Keratinocyte (primary cell): ENCODE results near the gene PCYT1B. TPM values are rescaled to one million over a fixed set of nuclear protein-coding genes. Genes with fewer than 3 reads are reported as not detected.
"Not testable (repeated sequence)": the region's sequence is repeated elsewhere in the genome, so short reads cannot be mapped to it uniquely, and the experiment has no call there.

ENCODE experiments used
- DNase-seq: peaks from one replicate; pipeline ENCODE4 v3.0.0-alpha.2; 2011; ENCODE audit warnings: low read depth, missing footprints, low spot score
- FAIRE-seq: peaks from 2 replicates; lab custom pipeline; 2011; peaks lifted over from hg19 to GRCh38; lab: Jason Lieb, UNC
- H2AFZ ChIP-seq: 2 replicates; pipeline ENCODE4 v1.6.0; 2012; ENCODE audit warnings: low read length, control low read depth, inconsistent platforms; ENCODE audit not compliant: control insufficient read depth
- H3K27ac ChIP-seq: 2 replicates; pipeline ENCODE4 v1.5.1; 2011; ENCODE audit warnings: low read length; ENCODE audit not compliant: control insufficient read depth, insufficient read depth
- H3K27me3 ChIP-seq: 3 replicates; pipeline ENCODE4 v1.6.0; 2011; ENCODE audit warnings: low read length; ENCODE audit not compliant: control insufficient read depth, insufficient read depth; ENCODE audit errors: extremely low read depth
- H3K36me3 ChIP-seq, 2 experiments: 2 replicates in 1 of 2; 3 replicates in 1 of 2; pipeline ENCODE4 v1.5.1; 2011; ENCODE audit warnings: low read length in 2 of 2, mild to moderate bottlenecking in 1 of 2; ENCODE audit not compliant: control insufficient read depth in 2 of 2, insufficient read depth in 2 of 2; ENCODE audit errors: extremely low read depth in 1 of 2
- H3K4me1 ChIP-seq: 3 replicates; pipeline ENCODE4 v1.5.1; 2011; ENCODE audit warnings: low read length; ENCODE audit not compliant: control insufficient read depth, insufficient read depth; ENCODE audit errors: extremely low read depth
- H3K4me2 ChIP-seq: 3 replicates; pipeline ENCODE4 v1.6.0; 2011; ENCODE audit warnings: low read depth, low read length; ENCODE audit not compliant: control insufficient read depth, insufficient read depth; ENCODE audit errors: extremely low read depth
- H3K4me3 ChIP-seq, 3 experiments: fragments of 200-600 bp in 1 of 3; sonication (generic) in 1 of 3; 2 replicates in 2 of 3; 3 replicates in 1 of 3; pipeline ENCODE4 v1.5.1; 2011 to 2016; ENCODE audit warnings: low read length in 3 of 3, mild to moderate bottlenecking in 3 of 3, control low read depth in 2 of 3, inconsistent platforms in 1 of 3, low read depth in 1 of 3, mixed read lengths in 1 of 3, mixed run types in 1 of 3, moderate library complexity in 1 of 3; ENCODE audit not compliant: control insufficient read depth in 2 of 3, insufficient read depth in 2 of 3; ENCODE audit errors: extremely low read depth in 1 of 3
- H3K79me2 ChIP-seq: 2 replicates; pipeline ENCODE4 v1.6.0; 2012; ENCODE audit warnings: low read length; ENCODE audit not compliant: control insufficient read depth, insufficient read depth
- H3K9ac ChIP-seq: 3 replicates; pipeline ENCODE4 v1.6.0; 2011; ENCODE audit warnings: low read length; ENCODE audit not compliant: control insufficient read depth, insufficient read depth; ENCODE audit errors: extremely low read depth
- H3K9me1 ChIP-seq: 3 replicates; pipeline ENCODE4 v1.6.0; 2011; ENCODE audit warnings: low read length; ENCODE audit not compliant: control insufficient read depth, insufficient read depth; ENCODE audit errors: extremely low read depth
- H3K9me3 ChIP-seq: 2 replicates; pipeline ENCODE4 v1.5.1; 2012; ENCODE audit warnings: low read depth, low read length; ENCODE audit not compliant: control insufficient read depth
- H4K20me1 ChIP-seq: 3 replicates; pipeline ENCODE4 v1.6.0; 2011; ENCODE audit warnings: low read length; ENCODE audit not compliant: control insufficient read depth, insufficient read depth; ENCODE audit errors: extremely low read depth
- EZH2 ChIP-seq: IDR thresholded peaks from one replicate; pipeline ENCODE4 v1.6.1; 2012; ENCODE audit warnings: inconsistent platforms, mild to moderate bottlenecking, low read length, moderate library complexity
- dilution Hi-C: fragments of 300-500 bp; cut with MboI; formaldehyde crosslinking; loops from one replicate; pipeline ENCODE4 v1.7.0; 2020; ENCODE audit warnings: low sequenced_read_pairs; ENCODE audit not compliant: extremely low pct_ligation_motif_present
- polyA plus RNA-seq, 5 experiments: library from polyadenylated mRNA; depleted of rRNA in 3 of 5; stranded (reverse) in 3 of 5; stranded (forward) in 1 of 5; unstranded in 1 of 5; fragments of >200 nt; gene quantifications; 1 replicate in 1 of 5; 2 replicates in 3 of 5; 3 replicates in 1 of 5; pipeline versions ENCODE4 v1.2.1 to v1.2.3, GENCODE V29; 2011 to 2012; ENCODE audit warnings: missing spikeins in 2 of 5, low read depth in 1 of 5, low replicate concordance in 1 of 5
- TF ChIP-seq, protein P1 (sequence below), 3 experiments: IDR thresholded peaks in 1 of 3; conservative IDR thresholded peaks in 1 of 3; optimal IDR thresholded peaks in 1 of 3; 2 replicates in 2 of 3; 3 replicates in 1 of 3; pipeline versions ENCODE3 to v1.5.1; 2011; ENCODE audit warnings: low read length in 3 of 3, mild to moderate bottlenecking in 3 of 3, moderate library complexity in 2 of 3, control low read depth in 1 of 3, inconsistent platforms in 1 of 3; ENCODE audit not compliant: insufficient read depth in 2 of 3; ENCODE audit errors: extremely low read depth in 1 of 3

The PCYT1B gene
- polyA plus RNA-seq, 1 donor (not counting 4 experiments of a cell fraction or from before 2014, with no cell fraction given) = 3.7 TPM

DNA sequence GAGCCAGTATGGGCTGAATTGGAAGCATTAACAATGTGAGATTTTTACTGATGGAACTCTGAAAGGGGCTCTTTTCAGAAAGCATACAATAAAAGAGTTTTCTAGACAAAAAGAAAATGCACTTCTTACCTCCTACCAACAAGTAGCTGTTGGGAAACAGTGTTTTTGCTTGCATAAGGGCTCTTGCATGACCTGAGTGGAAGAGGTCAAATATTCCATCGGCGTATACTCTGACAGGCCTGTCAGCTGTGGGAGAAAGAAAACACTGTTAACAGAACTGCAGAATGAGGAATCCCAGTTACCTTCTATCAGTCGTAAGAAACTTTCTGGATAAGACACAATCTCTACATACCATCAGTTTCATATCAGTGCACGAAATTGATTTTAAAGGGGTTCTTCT is 39.5 kb downstream of the PCYT1B start:
- H3K9ac ChIP-seq = no peak overlapping the region
- H4K20me1 ChIP-seq = no peaks in the 10 kb centered on the region
- no peak for DNase-seq
- TF ChIP-seq, protein P1, sequence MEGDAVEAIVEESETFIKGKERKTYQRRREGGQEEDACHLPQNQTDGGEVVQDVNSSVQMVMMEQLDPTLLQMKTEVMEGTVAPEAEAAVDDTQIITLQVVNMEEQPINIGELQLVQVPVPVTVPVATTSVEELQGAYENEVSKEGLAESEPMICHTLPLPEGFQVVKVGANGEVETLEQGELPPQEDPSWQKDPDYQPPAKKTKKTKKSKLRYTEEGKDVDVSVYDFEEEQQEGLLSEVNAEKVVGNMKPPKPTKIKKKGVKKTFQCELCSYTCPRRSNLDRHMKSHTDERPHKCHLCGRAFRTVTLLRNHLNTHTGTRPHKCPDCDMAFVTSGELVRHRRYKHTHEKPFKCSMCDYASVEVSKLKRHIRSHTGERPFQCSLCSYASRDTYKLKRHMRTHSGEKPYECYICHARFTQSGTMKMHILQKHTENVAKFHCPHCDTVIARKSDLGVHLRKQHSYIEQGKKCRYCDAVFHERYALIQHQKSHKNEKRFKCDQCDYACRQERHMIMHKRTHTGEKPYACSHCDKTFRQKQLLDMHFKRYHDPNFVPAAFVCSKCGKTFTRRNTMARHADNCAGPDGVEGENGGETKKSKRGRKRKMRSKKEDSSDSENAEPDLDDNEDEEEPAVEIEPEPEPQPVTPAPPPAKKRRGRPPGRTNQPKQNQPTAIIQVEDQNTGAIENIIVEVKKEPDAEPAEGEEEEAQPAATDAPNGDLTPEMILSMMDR (optimal IDR thresholded peaks at IDR 0.05 in 1 of 3, IDR thresholded peaks at IDR 0.05 in 1 of 3, conservative IDR thresholded peaks at IDR 0.05 in 1 of 3; ENCODE audit: extremely low read depth in 1 of 3, insufficient read depth in 2 of 3, low read length in 3 of 3) = no peak
- no peak overlapping the region for H3K4me3 ChIP-seq
- no peak overlapping the region for H3K4me2 ChIP-seq
- dilution Hi-C loops = no loop called here
- H3K9me3 ChIP-seq = no peaks in the 10 kb centered on the region
- no peak overlapping the region for H2AFZ ChIP-seq
- no peaks in the 10 kb centered on the region for H3K9me1 ChIP-seq
- no peaks in the 10 kb centered on the region for H3K79me2 ChIP-seq
- no peak overlapping the region for H3K27ac ChIP-seq
- H3K36me3 ChIP-seq = no peaks in the 10 kb centered on the region
- no peaks in the 10 kb centered on the region for H3K27me3 ChIP-seq
- no peak for FAIRE-seq
- no peaks in the 10 kb centered on the region for H3K4me1 ChIP-seq

DNA sequence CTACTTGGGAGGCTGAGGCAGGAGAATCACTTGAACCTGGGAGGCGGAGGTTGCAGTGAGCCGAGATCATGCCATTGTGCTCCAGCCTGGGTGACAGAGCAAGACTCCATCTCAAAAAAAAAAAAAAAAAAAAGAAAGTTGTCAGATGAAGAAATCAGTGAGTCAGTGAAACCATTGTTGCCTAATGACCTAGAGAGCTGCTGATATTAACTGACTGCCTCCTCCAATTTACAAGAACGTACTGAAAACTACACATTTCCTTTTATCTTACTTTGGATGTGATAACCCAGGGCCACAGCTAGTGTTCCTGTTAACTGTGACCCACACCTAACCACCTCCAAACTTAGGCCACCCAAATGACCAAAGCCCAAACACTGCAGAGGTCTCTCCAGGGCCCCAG is 41.2 kb downstream of the PCYT1B start:
- H3K4me2 ChIP-seq, H3K4me1 ChIP-seq, H3K4me3 ChIP-seq, H3K27me3 ChIP-seq, H3K36me3 ChIP-seq, H4K20me1 ChIP-seq, DNase-seq, H2AFZ ChIP-seq, FAIRE-seq, dilution Hi-C loops, H3K79me2 ChIP-seq, H3K9me1 ChIP-seq, H3K9me3 ChIP-seq, H3K27ac ChIP-seq, H3K9ac ChIP-seq: not testable (repeated sequence)

DNA sequence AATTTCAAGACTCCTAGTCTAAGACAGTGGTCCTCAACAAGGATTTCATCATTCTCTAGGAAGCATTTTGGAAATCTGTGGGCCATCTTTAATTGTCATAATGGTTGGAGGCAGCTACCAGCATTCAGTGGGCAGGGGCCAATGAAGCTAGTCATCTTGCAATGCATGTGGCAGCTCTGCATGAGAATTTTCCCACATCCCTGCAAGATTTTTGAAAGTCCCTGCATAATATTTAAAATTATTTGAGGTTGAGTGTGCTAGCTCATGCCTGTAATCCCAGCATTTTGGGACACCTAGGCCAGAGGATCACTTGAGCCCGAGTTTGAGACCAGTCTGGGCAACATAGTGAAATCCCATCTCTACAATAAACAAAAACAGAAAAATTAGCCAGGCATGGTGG is 44.0 kb downstream of the PCYT1B start:
- H3K36me3 ChIP-seq = no peaks in the 10 kb centered on the region
- TF ChIP-seq, protein P1 (optimal IDR thresholded peaks at IDR 0.05 in 1 of 3, IDR thresholded peaks at IDR 0.05 in 1 of 3, conservative IDR thresholded peaks at IDR 0.05 in 1 of 3; ENCODE audit: extremely low read depth in 1 of 3, insufficient read depth in 2 of 3, low read length in 3 of 3) = no peak
- TF ChIP-seq EZH2 = no peak
- H3K9me1 ChIP-seq = no peaks in the 10 kb centered on the region
- H3K4me2 ChIP-seq = no peak overlapping the region
- H3K4me1 ChIP-seq = no peaks in the 10 kb centered on the region
- no peaks in the 10 kb centered on the region for H3K79me2 ChIP-seq
- H3K27ac ChIP-seq = no peak overlapping the region
- no peak for DNase-seq
- dilution Hi-C loops = no loop called here
- no peak overlapping the region for H3K9ac ChIP-seq
- no peak overlapping the region for H2AFZ ChIP-seq
- H3K27me3 ChIP-seq = no peaks in the 10 kb centered on the region
- no peaks in the 10 kb centered on the region for H4K20me1 ChIP-seq
- H3K9me3 ChIP-seq = no peaks in the 10 kb centered on the region
- no peak overlapping the region for H3K4me3 ChIP-seq
- FAIRE-seq = no peak
